T-helper 1 cell (primary cell): Measurements from ENCODE around the gene SIVA1.
A peak's percentile ranks its signal among the peaks of the same experiment; 100 is the strongest.

Experiments
- DNase-seq, 5 donors: peaks; one replicate each; pipeline ENCODE4 v3.0.0-alpha.2; 2012 to 2020

The SIVA1 gene

GRCh38 chr14:104751539-104752422, 1.2 kb upstream of the SIVA1 start:
- no peak for DNase-seq

- no peak for DNase-seq
These were observed 568 bp upstream of the SIVA1 start for GRCh38 chr14:104752423-104752734.

- no peak for DNase-seq
These were observed 723 bp downstream of the SIVA1 start for GRCh38 chr14:104753528-104754212.

- no peak for DNase-seq
These were observed 1.4 kb downstream of the SIVA1 start for GRCh38 chr14:104754213-104754851.

- DNase-seq, result no peak
These were observed 2.7 kb downstream of the SIVA1 start for GRCh38 chr14:104755621-104756020.

- DNase-seq, result no peak
These were observed 3.7 kb downstream of the SIVA1 start for GRCh38 chr14:104756477-104757237.

GRCh38 chr14:104757238-104757585, 4.3 kb downstream of the SIVA1 start:
- DNase-seq, result no peak

- DNase-seq, result no peak
These were observed 4.9 kb downstream of the SIVA1 start for GRCh38 chr14:104757681-104758392.

GRCh38 chr14:104758981-104759969, 6.3 kb downstream of the SIVA1 start:
- no peak for DNase-seq

GRCh38 chr14:104765517-104765916, 12.6 kb downstream of the SIVA1 start:
- no peak for DNase-seq

- DNase-seq, result no peak
These were observed 13.4 kb downstream of the SIVA1 start for GRCh38 chr14:104766256-104766862.

- no peak for DNase-seq
These were observed 14.1 kb downstream of the SIVA1 start for GRCh38 chr14:104766863-104767633.

GRCh38 chr14:104767634-104767918, 14.6 kb downstream of the SIVA1 start:
- DNase-seq, result no peak

- DNase-seq, result peak; percentile 73 to 88 (median 81)
These were observed 15.7 kb downstream of the SIVA1 start for GRCh38 chr14:104768437-104769323.

GRCh38 chr14:104769324-104770071, 16.6 kb downstream of the SIVA1 start:
- no peak for DNase-seq

GRCh38 chr14:104770072-104770579, 17.2 kb downstream of the SIVA1 start:
- no peak for DNase-seq

- DNase-seq, result no peak
These were observed 17.9 kb downstream of the SIVA1 start for GRCh38 chr14:104770851-104771272.

GRCh38 chr14:104771374-104771773, 18.4 kb downstream of the SIVA1 start:
- no peak for DNase-seq
